Adrenal gland (tissue), 5 donors: ENCODE measurements around the gene SMIM34.
"Not testable (repeated sequence)": the region's sequence is repeated elsewhere in the genome, so short reads cannot be mapped to it uniquely, and the experiment has no call there.

Experiments
- CTCF ChIP-seq, 6 experiments: fragments of 450-650 bp in 4 of 6; fragments of 200-600 bp in 2 of 6; sonication (generic) in 1 of 6; IDR thresholded peaks; 1 replicate in 5 of 6; 2 replicates in 1 of 6; pipeline versions ENCODE4 v1.5.1 to v1.8.0; 2016 to 2021; ENCODE audit warnings: antibody characterized with exemption in 6 of 6, mild to moderate bottlenecking in 2 of 6, moderate library complexity in 1 of 6
- POLR2A ChIP-seq, 2 donors: fragments of 450-650 bp; IDR thresholded peaks; one replicate each; pipeline ENCODE4 v1.6.1; 2017; ENCODE audit warnings: antibody characterized with exemption in 2 of 2, mild to moderate bottlenecking in 2 of 2, moderate library complexity in 1 of 2
- donor health status: DM: no; HTN: no; CAD: no.

- not testable (repeated sequence) for TF ChIP-seq CTCF, POLR2A (IDR thresholded peaks at IDR 0.05)
Measured at GRCh38 chr21:34383138-34383537, 40.6 kb downstream of the SMIM34 start.
